Measurements from ENCODE around the gene GABRR2. TPM values are rescaled to one million over a fixed set of nuclear protein-coding genes. Genes with fewer than 3 reads are reported as not detected.

The GABRR2 gene
- total and polyA plus RNA-seq, 8 donors: 0.67 to 4.8 (median 1.3) TPM

- Histone ChIP-seq H3K27ac (no peak overlapping the region), H3K36me3 (no peaks in the 10 kb centered on the region), H3K9me3 (no peaks in the 10 kb centered on the region), H3K27me3 (no peaks in the 10 kb centered on the region), H3K4me3 (no peak overlapping the region), H3K4me1 (peaks cover 0 to 11% of the 10 kb centered on the region in 2 donors)
- DNase-seq (no peak), ATAC-seq (peak; percentile 26)
- no peak for TF ChIP-seq CTCF (IDR thresholded peaks at IDR 0.05)
- intact Hi-C loops (cut with DNase I): no loop called here
Measured at GRCh38 chr6:89270951-89271721, 44.0 kb downstream of the GABRR2 start.

- Histone ChIP-seq H3K27me3 (no peaks in the 10 kb centered on the region), H3K9me3 (no peaks in the 10 kb centered on the region), H3K36me3 (no peaks in the 10 kb centered on the region), H3K4me1 (peaks cover 0 to 11% of the 10 kb centered on the region in 2 donors), H3K27ac (no peak overlapping the region), H3K4me3 (no peak overlapping the region)
- TF ChIP-seq CTCF (IDR thresholded peaks at IDR 0.05): no peak
- ATAC-seq (no peak), DNase-seq (no peak)
- intact Hi-C loops (cut with DNase I): no loop called here
Measured at GRCh38 chr6:89269981-89270380, 45.1 kb downstream of the GABRR2 start.

- Histone ChIP-seq H3K27me3 (no peaks in the 10 kb centered on the region), H3K4me1 (peaks cover 0 to 11% of the 10 kb centered on the region in 2 donors), H3K27ac (no peak overlapping the region), H3K36me3 (no peaks in the 10 kb centered on the region), H3K4me3 (no peak overlapping the region), H3K9me3 (no peaks in the 10 kb centered on the region)
- no peak for TF ChIP-seq CTCF (IDR thresholded peaks at IDR 0.05)
- no peak for ATAC-seq
- intact Hi-C loops (cut with DNase I): no loop called here
- DNase-seq: no peak
Measured at GRCh38 chr6:89269252-89269651, 45.8 kb downstream of the GABRR2 start.

- H3K27ac ChIP-seq: no peak overlapping the region
- TF ChIP-seq CTCF (IDR thresholded peaks at IDR 0.05): no peak
- no peaks in the 10 kb centered on the region for H3K36me3 ChIP-seq
- peaks cover 0 to 11% of the 10 kb centered on the region in 2 donors for H3K4me1 ChIP-seq
- intact Hi-C loops (cut with DNase I): no loop called here
- ATAC-seq (no peak), DNase-seq (no peak)
- no peak overlapping the region for H3K4me3 ChIP-seq
- no peaks in the 10 kb centered on the region for H3K27me3 ChIP-seq
- H3K9me3 ChIP-seq: no peaks in the 10 kb centered on the region
Measured at GRCh38 chr6:89268776-89269175, 46.3 kb downstream of the GABRR2 start.

GRCh38 chr6:89267918-89268317, 47.2 kb downstream of the GABRR2 start:
- Histone ChIP-seq H3K27me3 (no peaks in the 10 kb centered on the region), H3K4me1 (peaks cover 0 to 11% of the 10 kb centered on the region in 2 donors), H3K9me3 (no peaks in the 10 kb centered on the region), H3K4me3 (no peak overlapping the region), H3K27ac (no peak overlapping the region), H3K36me3 (no peaks in the 10 kb centered on the region)
- intact Hi-C loops (cut with DNase I): no loop called here
- ATAC-seq (no peak), DNase-seq (no peak)
- TF ChIP-seq CTCF (IDR thresholded peaks at IDR 0.05): no peak
